Adrenal gland (tissue), 12 donors: ENCODE results near the gene AUTS2. TPM values are rescaled to one million over a fixed set of nuclear protein-coding genes. Genes with fewer than 3 reads are reported as not detected.

Experiments used
- DNase-seq, 7 donors: peaks; one replicate each; pipeline ENCODE4 v3.0.0-alpha.2; 2019 to 2020
- H3K27ac ChIP-seq, 5 donors: fragments of 200-600 bp; sonication (generic) in 4 of 5; 1 replicate in 3 of 5; 2 replicates in 2 of 5; pipeline versions ENCODE4 v1.5.1 to v1.8.0; 2016 to 2020; ENCODE audit warnings: mild to moderate bottlenecking in 1 of 5
- H3K27me3 ChIP-seq: fragments of 200-600 bp; 2 replicates; pipeline ENCODE4 v1.8.0; 2021
- H3K36me3 ChIP-seq, 2 donors: fragments of 200-600 bp; replicated peaks in 1 of 2; 1 replicate in 1 of 2; 2 replicates in 1 of 2; pipeline versions ENCODE4 v1.5.1 to v1.8.0; 2018 to 2022
- H3K4me1 ChIP-seq, 2 donors: fragments of 200-600 bp; replicated peaks in 1 of 2; 1 replicate in 1 of 2; 2 replicates in 1 of 2; pipeline versions ENCODE4 v1.5.1 to v1.8.0; 2018 to 2021
- H3K4me3 ChIP-seq, 4 donors: fragments of 200-600 bp; sonication (generic) in 3 of 4; one replicate each; pipeline ENCODE4 v1.5.1; 2016 to 2018
- H3K9me3 ChIP-seq, 3 donors: fragments of 200-600 bp; sonication (generic) in 1 of 3; replicated peaks in 1 of 3; 1 replicate in 2 of 3; 2 replicates in 1 of 3; pipeline versions ENCODE4 v1.5.1 to v1.8.0; 2016 to 2021
- POLR2A ChIP-seq, 2 donors: fragments of 450-650 bp; IDR thresholded peaks; one replicate each; pipeline ENCODE4 v1.6.1; 2017; ENCODE audit warnings: antibody characterized with exemption in 2 of 2, mild to moderate bottlenecking in 2 of 2, moderate library complexity in 1 of 2
- WGBS, 4 donors: extraction: QIAGEN DNeasy Blood & Tissue Kit in 2 of 4; methylation state at CpG; one replicate each; pipeline versions ENCODE4 v1.1.5 to v1.1.7; 2013 to 2017; 5-methylcytosine and 5-hydroxymethylcytosine counted together
- intact Hi-C, 2 donors: fragments of 100-400 bp; cut with DNase I; formaldehyde crosslinking; loops; one replicate each; pipeline versions ENCODE4 v1.14.1 to v1.15.0; 2022 to 2023
- polyA plus RNA-seq, 3 donors: library from polyadenylated mRNA; stranded (reverse); fragments of 200-250 nt in 2 of 3; fragments of 350-450 nt in 1 of 3; fragmentation: Illumina TruSeq in 1 of 3; extraction: RNeasy Lipid Tissue Mini Kit (QIAGEN cat#74804) in 1 of 3; gene quantifications; one replicate each; pipeline ENCODE4 v1.2.3, GENCODE V29; 2013 to 2014
- total RNA-seq, 9 donors: library from RNA; depleted of rRNA in 4 of 9; stranded (reverse); fragments of >200 nt in 4 of 9; fragments of 120-200 nt in 1 of 9; fragmentation: NEBNext Ultra II Directional in 1 of 9; extraction: Animal tissue kit (Norgen Biotek cat#: 25700) in 1 of 9; gene quantifications; one replicate each; pipeline versions ENCODE4 v1.1.0 to v1.2.4, GENCODE V29; 2013 to 2023
- TF ChIP-seq, protein P1 (sequence below), 6 experiments: fragments of 450-650 bp in 4 of 6; fragments of 200-600 bp in 2 of 6; sonication (generic) in 1 of 6; IDR thresholded peaks; 1 replicate in 5 of 6; 2 replicates in 1 of 6; pipeline versions ENCODE4 v1.5.1 to v1.8.0; 2016 to 2021; ENCODE audit warnings: antibody characterized with exemption in 6 of 6, mild to moderate bottlenecking in 2 of 6, moderate library complexity in 1 of 6
- donor health status: healthy with polysubstance abuse.
- donor health status: Bipolar disorder and iron deficiency.
- donor health status: DM: yes; HTN: yes; CAD: no.
- donor health status: DM: no; HTN: no; CAD: no.
- donor health status: DM: no; HTN: no; CAD: no.
- donor health status: DM: yes; HTN: yes; CAD: no.

Gene AUTS2
- total and polyA plus RNA-seq, 12 donors: 6.4 to 44.0 (median 15.2) TPM

DNA sequence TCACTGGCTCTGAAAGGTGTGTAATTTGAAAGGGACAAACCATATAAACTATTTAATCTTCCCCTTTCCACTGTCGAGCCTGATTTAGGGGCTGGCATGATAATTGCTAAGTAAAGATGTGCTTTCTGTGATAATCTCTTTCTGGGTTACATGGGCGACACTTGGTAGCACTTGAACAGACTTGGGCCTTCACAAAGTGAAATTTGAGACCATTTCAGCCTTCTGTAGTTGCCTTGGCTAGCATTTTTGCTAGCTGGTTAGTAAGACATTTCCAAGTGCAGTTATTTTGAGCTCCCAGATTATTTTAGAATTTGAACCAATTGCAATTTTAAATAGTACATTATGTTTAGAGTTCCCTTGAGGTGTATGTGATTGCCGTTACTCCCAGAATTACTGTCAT, 1101.0 kb downstream of the AUTS2 start:
- H3K4me3 ChIP-seq: no peak overlapping the region
- 89 to 95% (median 93%) methylated on average over 3 of the region's 3 CpGs for WGBS, 4 donors
- H3K4me1 ChIP-seq: peaks cover 0 to 5% of the 10 kb centered on the region in 2 donors
- intact Hi-C loops: loop anchor here in 1 of 2 donors (10.0 kb wide), 1 partner anchor 654 kb away; no protein-coding TSS in a partner anchor
- no peak for TF ChIP-seq POLR2A (IDR thresholded peaks at IDR 0.05)
- TF ChIP-seq, protein P1, sequence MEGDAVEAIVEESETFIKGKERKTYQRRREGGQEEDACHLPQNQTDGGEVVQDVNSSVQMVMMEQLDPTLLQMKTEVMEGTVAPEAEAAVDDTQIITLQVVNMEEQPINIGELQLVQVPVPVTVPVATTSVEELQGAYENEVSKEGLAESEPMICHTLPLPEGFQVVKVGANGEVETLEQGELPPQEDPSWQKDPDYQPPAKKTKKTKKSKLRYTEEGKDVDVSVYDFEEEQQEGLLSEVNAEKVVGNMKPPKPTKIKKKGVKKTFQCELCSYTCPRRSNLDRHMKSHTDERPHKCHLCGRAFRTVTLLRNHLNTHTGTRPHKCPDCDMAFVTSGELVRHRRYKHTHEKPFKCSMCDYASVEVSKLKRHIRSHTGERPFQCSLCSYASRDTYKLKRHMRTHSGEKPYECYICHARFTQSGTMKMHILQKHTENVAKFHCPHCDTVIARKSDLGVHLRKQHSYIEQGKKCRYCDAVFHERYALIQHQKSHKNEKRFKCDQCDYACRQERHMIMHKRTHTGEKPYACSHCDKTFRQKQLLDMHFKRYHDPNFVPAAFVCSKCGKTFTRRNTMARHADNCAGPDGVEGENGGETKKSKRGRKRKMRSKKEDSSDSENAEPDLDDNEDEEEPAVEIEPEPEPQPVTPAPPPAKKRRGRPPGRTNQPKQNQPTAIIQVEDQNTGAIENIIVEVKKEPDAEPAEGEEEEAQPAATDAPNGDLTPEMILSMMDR (IDR thresholded peaks at IDR 0.05): no peak
- no peaks in the 10 kb centered on the region for H3K9me3 ChIP-seq
- no peak for DNase-seq
- H3K27ac ChIP-seq: no peak overlapping the region
- H3K36me3 ChIP-seq: no peaks in the 10 kb centered on the region
- H3K27me3 ChIP-seq: no peaks in the 10 kb centered on the region

DNA sequence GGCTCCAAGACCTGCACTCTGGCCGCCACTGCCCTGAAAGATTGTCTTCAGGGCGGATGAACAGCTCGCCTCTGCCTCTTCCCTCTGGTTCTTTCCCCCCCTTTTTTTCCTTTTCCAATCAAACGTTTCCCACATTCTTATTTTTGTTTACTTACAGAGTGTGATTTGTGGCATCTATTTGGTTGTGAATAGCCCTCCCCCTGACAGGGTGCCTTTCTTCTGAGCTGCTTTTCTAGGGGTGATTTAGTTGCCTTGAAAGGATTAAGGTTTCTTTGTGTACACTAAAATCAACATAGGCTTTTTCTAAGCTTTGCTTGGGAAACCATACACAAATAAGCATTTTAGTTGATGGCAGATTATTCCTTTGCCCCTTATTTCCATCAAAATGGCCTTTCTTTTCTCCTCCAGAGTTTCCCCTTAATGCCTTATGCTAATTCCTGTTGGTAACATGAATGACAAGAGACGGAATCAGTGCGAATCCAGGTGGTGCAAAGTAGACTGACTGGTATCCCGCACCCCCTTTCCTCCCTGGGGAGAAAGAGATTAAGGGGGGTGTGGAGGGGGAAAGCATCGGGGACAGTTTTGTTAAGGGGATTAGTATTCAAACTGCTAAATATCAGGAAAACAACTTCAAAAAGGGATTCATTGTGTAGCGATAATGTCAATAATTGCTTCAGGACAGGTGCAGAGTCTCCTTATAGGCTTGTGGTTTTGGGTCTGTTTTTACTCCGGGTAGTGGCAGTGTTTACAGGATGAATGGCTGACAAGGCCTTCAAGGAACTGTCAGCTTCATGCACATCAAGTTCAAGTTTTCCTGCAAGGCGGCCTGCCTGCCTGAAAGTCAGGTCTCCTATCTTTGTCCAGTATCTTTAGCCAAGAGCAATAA, 1102.0 kb downstream of the AUTS2 start:
- TF ChIP-seq, protein P1 (IDR thresholded peaks at IDR 0.05): no peak
- no peak for TF ChIP-seq POLR2A (IDR thresholded peaks at IDR 0.05)
- Histone ChIP-seq H3K9me3 (no peaks in the 10 kb centered on the region), H3K4me3 (no peak overlapping the region), H3K27ac (no peak overlapping the region), H3K36me3 (no peaks in the 10 kb centered on the region), H3K4me1 (no peaks in the 10 kb centered on the region), H3K27me3 (no peaks in the 10 kb centered on the region)
- 82 to 89% (median 87%) methylated on average over 11 of the region's 11 CpGs for WGBS, 4 donors
- no peak for DNase-seq
- intact Hi-C loops: no loop called here

DNA sequence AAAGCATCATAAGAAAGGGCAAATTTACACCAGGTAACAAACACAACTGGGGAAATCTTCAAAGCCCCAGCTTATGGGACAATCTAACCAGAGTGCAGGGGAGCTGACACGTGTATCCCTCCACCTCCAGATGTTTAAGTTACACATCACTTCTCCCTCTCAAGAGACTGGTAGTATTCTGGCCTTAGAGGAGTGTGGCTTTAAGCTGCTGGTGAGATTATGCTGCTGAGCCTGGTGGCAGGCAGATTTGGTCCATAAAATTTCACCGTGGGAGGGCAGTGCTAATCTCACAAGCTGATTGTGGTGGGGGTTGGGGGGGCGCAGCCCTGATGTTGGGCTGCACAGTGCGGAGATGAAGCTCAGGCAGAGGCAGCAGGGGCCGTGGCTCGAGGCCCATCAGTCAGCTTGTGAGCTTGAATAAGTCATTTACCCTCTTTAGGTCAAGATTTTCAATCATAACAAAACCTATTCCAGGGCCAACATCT, 1102.7 kb downstream of the AUTS2 start:
- Histone ChIP-seq H3K4me3 (no peak overlapping the region), H3K36me3 (no peaks in the 10 kb centered on the region), H3K27ac (no peak overlapping the region), H3K27me3 (no peaks in the 10 kb centered on the region), H3K9me3 (no peaks in the 10 kb centered on the region), H3K4me1 (no peaks in the 10 kb centered on the region)
- WGBS, 4 donors: 88 to 98% (median 90%) methylated on average over 6 of the region's 6 CpGs
- intact Hi-C loops: no loop called here
- no peak for DNase-seq
- TF ChIP-seq POLR2A (IDR thresholded peaks at IDR 0.05): no peak
- TF ChIP-seq, protein P1 (IDR thresholded peaks at IDR 0.05): no peak

DNA sequence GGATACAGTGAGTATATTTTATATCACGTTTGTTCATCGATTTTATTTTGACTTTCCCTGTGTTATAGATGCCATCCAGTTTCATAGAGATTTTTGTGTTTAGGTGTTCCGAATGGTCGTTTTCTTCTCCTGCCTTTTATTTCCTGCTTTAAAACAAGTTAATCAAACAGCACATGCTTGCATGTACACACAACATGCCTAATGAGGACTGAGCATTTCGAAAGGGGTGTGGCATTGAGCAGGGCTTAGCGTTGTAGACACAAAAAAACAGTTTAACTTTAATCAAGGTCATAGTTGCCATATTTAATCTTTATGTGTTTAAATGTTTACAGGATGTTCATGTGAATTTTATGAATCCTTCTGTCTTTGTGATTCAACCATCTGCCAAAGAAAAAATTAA, 1103.2 kb downstream of the AUTS2 start:
- TF ChIP-seq, protein P1 (IDR thresholded peaks at IDR 0.05): no peak
- no peak for TF ChIP-seq POLR2A (IDR thresholded peaks at IDR 0.05)
- no peak overlapping the region for H3K4me3 ChIP-seq
- H3K27me3 ChIP-seq: no peaks in the 10 kb centered on the region
- H3K9me3 ChIP-seq: no peaks in the 10 kb centered on the region
- H3K36me3 ChIP-seq: no peaks in the 10 kb centered on the region
- H3K27ac ChIP-seq: no peak overlapping the region
- intact Hi-C loops: no loop called here
- 81 to 91% (median 87%) methylated on average over 6 of the region's 6 CpGs for WGBS, 4 donors
- no peak for DNase-seq
- H3K4me1 ChIP-seq: no peaks in the 10 kb centered on the region
